Stimulated activated CD4-positive, alpha-beta T cell treated with anti-CD3 and anti-CD28 coated beads, Interleukin-12 subunit alpha, Interleukin-12 subunit beta, amount 100 ng/mL, for 48 hours (primary cell): ENCODE results near the gene CDH13.

Experiments used
- DNase-seq, 3 donors: peaks; one replicate each; pipeline ENCODE4 v3.0.0-alpha.2; 2020; ENCODE audit warnings: low read depth in 2 of 3, low spot score in 1 of 3

CDH13 gene

GRCh38 chr16:82776470-82777146 is 149.8 kb downstream of the CDH13 start:
- DNase-seq, result no peak

GRCh38 chr16:82782715-82783251 is 156.0 kb downstream of the CDH13 start:
- no peak for DNase-seq

- DNase-seq, result no peak
These were observed 157.3 kb downstream of the CDH13 start for GRCh38 chr16:82783933-82784572.

GRCh38 chr16:82784573-82784968 is 157.8 kb downstream of the CDH13 start:
- DNase-seq, result no peak

GRCh38 chr16:82788225-82788624 is 161.5 kb downstream of the CDH13 start:
- no peak for DNase-seq

- no peak for DNase-seq
These were observed 162.2 kb downstream of the CDH13 start for GRCh38 chr16:82788919-82789318.

- no peak for DNase-seq
These were observed 165.9 kb downstream of the CDH13 start for GRCh38 chr16:82792693-82793092.

- no peak for DNase-seq
These were observed 166.9 kb downstream of the CDH13 start for GRCh38 chr16:82793528-82794245.

- no peak for DNase-seq
These were observed 169.3 kb downstream of the CDH13 start for GRCh38 chr16:82796047-82796446.

GRCh38 chr16:82801361-82801760 is 174.6 kb downstream of the CDH13 start:
- peak in 2 of 3 donors; percentile 9 to 21 for DNase-seq

- DNase-seq, result no peak
These were observed 179.1 kb downstream of the CDH13 start for GRCh38 chr16:82805866-82806265.

GRCh38 chr16:82807311-82807710 is 180.5 kb downstream of the CDH13 start:
- no peak for DNase-seq

- DNase-seq, result no peak
These were observed 181.3 kb downstream of the CDH13 start for GRCh38 chr16:82808036-82808435.

- DNase-seq, result no peak
These were observed 183.3 kb downstream of the CDH13 start for GRCh38 chr16:82810077-82810476.

- no peak for DNase-seq
These were observed 187.3 kb downstream of the CDH13 start for GRCh38 chr16:82814059-82814458.

- DNase-seq, result no peak
These were observed 192.5 kb downstream of the CDH13 start for GRCh38 chr16:82819286-82819685.

- DNase-seq, result no peak
These were observed 194.1 kb downstream of the CDH13 start for GRCh38 chr16:82820855-82821254.

- DNase-seq, result no peak
These were observed 197.6 kb downstream of the CDH13 start for GRCh38 chr16:82824408-82824807.

GRCh38 chr16:82829301-82829700 is 202.5 kb downstream of the CDH13 start:
- DNase-seq, result no peak

- DNase-seq, result no peak
These were observed 204.2 kb downstream of the CDH13 start for GRCh38 chr16:82830944-82831343.

- no peak for DNase-seq
These were observed 206.1 kb downstream of the CDH13 start for GRCh38 chr16:82832821-82833220.

GRCh38 chr16:82833378-82833993 is 206.7 kb downstream of the CDH13 start:
- no peak for DNase-seq
